A375 (cell line): ENCODE results near the gene OR52J3. TPM values are rescaled to one million over a fixed set of nuclear protein-coding genes. Genes with fewer than 3 reads are reported as not detected.

Experiments used
- total RNA-seq: library from RNA; depleted of rRNA; stranded (reverse); fragments of >200 nt; shearing (Covaris generic); gene quantifications from 2 replicates; pipeline ENCODE4 v1.2.3, GENCODE V29; 2014; rRNA removed

Gene OR52J3
- not detected in 2 replicates for total RNA-seq

DNA sequence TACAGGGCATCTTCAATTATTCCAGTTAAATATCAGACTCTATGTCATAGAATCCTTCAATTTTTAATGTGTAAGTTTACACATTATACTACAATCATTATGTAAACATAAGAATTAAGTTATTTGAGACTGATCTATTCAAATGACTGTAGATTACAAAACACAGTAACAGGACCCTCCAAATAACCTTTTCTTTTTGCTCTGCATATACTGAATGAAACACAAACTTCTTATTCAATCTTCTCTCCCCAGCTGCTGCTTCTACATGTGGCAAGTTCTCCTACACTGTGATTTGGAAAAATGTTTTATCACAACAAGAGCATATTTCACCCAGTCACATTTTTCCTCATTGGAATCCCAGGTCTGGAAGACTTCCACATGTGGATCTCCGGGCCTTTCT, at the start of gene OR52J3:
Gene OR52J3, plus strand, starts transcription at position 301 of the 400 bp plus-strand sequence. Its CDS starts 0 bp downstream, at position 301.

DNA sequence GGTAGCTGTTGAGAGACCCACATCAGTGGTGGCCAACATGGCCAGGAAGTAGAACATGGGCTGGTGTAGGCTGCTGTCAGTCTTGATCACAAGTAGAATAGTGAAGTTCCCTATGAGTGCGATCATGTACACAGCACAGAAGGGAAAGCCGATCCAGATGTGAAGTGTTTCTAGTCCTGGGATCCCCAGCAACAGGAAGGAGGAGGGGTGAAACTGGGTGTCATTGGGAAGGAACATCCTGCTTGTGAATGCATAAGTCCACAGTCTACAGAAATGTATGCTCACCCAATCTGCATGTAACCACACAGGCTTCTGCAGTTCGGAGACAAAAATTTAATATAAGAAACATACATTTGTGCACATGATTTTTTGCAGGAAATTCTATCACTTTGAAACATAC, 13.1 kb downstream of the OR52J3 start, which contains the start of gene OR52E2:
Gene OR52E2, minus strand, starts transcription at position 237 of the 400 bp plus-strand sequence. Its CDS starts 0 bp downstream, at position 237.

DNA sequence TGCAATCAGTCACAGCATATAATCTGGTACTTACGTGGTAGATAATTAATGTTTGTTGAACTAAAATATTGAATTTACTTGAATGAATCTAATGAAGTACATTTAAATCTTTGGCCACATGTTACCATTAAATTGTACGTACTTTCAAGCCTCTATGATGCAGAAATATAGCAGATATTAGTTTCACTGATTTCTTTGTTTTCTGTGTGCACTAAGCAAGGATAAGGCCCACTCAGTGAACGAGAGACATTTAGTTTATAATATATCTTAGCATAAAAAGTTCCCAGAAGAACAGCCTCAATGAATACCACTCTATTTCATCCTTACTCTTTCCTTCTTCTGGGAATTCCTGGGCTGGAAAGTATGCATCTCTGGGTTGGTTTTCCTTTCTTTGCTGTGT, 22.9 kb downstream of the OR52J3 start, which contains the start of gene OR52E1:
Gene OR52E1, plus strand, starts transcription at position 301 of the 400 bp plus-strand sequence.

Other genes starting within 250 kb of the OR52J3 start
- not detected in 2 replicates for gene OR52R1, start 242.1 kb upstream of the OR52J3 start, total RNA-seq
- not detected in 2 replicates for gene OR51F2, start 225.2 kb upstream of the OR52J3 start, total RNA-seq
- not detected in 2 replicates for gene OR51S1, start 197.3 kb upstream of the OR52J3 start, total RNA-seq
- gene OR51T1, start 164.6 kb upstream of the OR52J3 start, total RNA-seq = not detected in 2 replicates
- gene OR51A7, start 142.7 kb upstream of the OR52J3 start, total RNA-seq = not detected in 2 replicates
- not detected in 2 replicates for gene OR51G2, start 127.2 kb upstream of the OR52J3 start, total RNA-seq
- gene OR51G1, start 122.2 kb upstream of the OR52J3 start, total RNA-seq = not detected in 2 replicates
- gene OR51A4, start 98.9 kb upstream of the OR52J3 start, total RNA-seq = not detected in 2 replicates
- not detected in 2 replicates for gene OR51A2, start 90.8 kb upstream of the OR52J3 start, total RNA-seq
- not detected in 2 replicates for gene OR51L1, start 51.7 kb upstream of the OR52J3 start, total RNA-seq
- gene OR52E2, start 13.1 kb downstream of the OR52J3 start, total RNA-seq = not detected in 2 replicates
- gene OR52E1, start 23.0 kb downstream of the OR52J3 start, total RNA-seq = not detected in 2 replicates
- not detected in 2 replicates for gene OR52A5, start 91.8 kb downstream of the OR52J3 start, total RNA-seq
- gene OR52A1, start 108.2 kb downstream of the OR52J3 start, total RNA-seq = not detected in 2 replicates
- gene OR51V1, start 154.2 kb downstream of the OR52J3 start, total RNA-seq = not detected in 2 replicates
- gene HBB, start 180.5 kb downstream of the OR52J3 start, total RNA-seq = not detected in 2 replicates
- not detected in 2 replicates for gene HBD, start 188.0 kb downstream of the OR52J3 start, total RNA-seq
- not detected in 2 replicates for gene HBG1, start 203.3 kb downstream of the OR52J3 start, total RNA-seq
- 2.7 and 3.2 TPM in 2 replicates for gene HBG2, start 208.3 kb downstream of the OR52J3 start, total RNA-seq
- 40.6 and 51.6 TPM in 2 replicates for gene HBE1, start 223.4 kb downstream of the OR52J3 start, total RNA-seq